ENCODE data around the gene COL1A1. TPM values are rescaled to one million over a fixed set of nuclear protein-coding genes. Genes with fewer than 3 reads are reported as not detected.

The COL1A1 gene
- total and polyA plus RNA-seq, 2 experiments from 2014 or later: 1,063 to 6,071 TPM

- Histone ChIP-seq H3K9me2 (replicated peaks; ENCODE audit: insufficient read depth) (no peaks in the 10 kb centered on the region), H3K9me3 (ENCODE audit: low read depth) (no peaks in the 10 kb centered on the region), H3K27ac (peak overlapping the region; percentile 77), H3K79me2 (no peaks in the 10 kb centered on the region), H3K4me3 (no peak overlapping the region), H2AFZ (no peak overlapping the region), H3K36me3 (replicated peaks; ENCODE audit: insufficient read depth, low read depth) (no peaks in the 10 kb centered on the region), H3K27me3 (no peaks in the 10 kb centered on the region), H3K4me1 (ENCODE audit: insufficient read depth) (peaks cover 40% of the 10 kb centered on the region), H3K4me2 (peak overlapping the region; percentile 9), H4K20me1 (ENCODE audit: insufficient read depth, poor library complexity, severe bottlenecking) (no peaks in the 10 kb centered on the region)
- no peak for TF ChIP-seq EZH2phosphoT487 (IDR thresholded peaks at IDR 0.05; ENCODE audit: low read depth, severe bottlenecking, unreplicated experiment)
- 78% methylated on average over 9 of the region's 9 CpGs for WGBS (ENCODE audit: low lambda C conversion rate, missing lambda C conversion rate)
- DNase-seq (ENCODE audit: low spot score): peak; percentile 55
These were observed 19.9 kb upstream of the COL1A1 start for GRCh38 chr17:50221266-50221863.

GRCh38 chr17:50220811-50221210, 19.4 kb upstream of the COL1A1 start:
- Histone ChIP-seq H3K36me3 (replicated peaks; ENCODE audit: insufficient read depth, low read depth) (no peaks in the 10 kb centered on the region), H3K9me3 (ENCODE audit: low read depth) (no peaks in the 10 kb centered on the region), H4K20me1 (ENCODE audit: insufficient read depth, poor library complexity, severe bottlenecking) (no peaks in the 10 kb centered on the region), H3K27ac (peak overlapping the region; percentile 77), H2AFZ (no peak overlapping the region), H3K79me2 (no peaks in the 10 kb centered on the region), H3K4me2 (peak overlapping the region; percentile 9), H3K9me2 (replicated peaks; ENCODE audit: insufficient read depth) (no peaks in the 10 kb centered on the region), H3K4me3 (no peak overlapping the region), H3K27me3 (no peaks in the 10 kb centered on the region), H3K4me1 (ENCODE audit: insufficient read depth) (peaks cover 40% of the 10 kb centered on the region)
- 88% methylated on average over 5 of the region's 15 CpGs for WGBS (ENCODE audit: low lambda C conversion rate, missing lambda C conversion rate)
- DNase-seq (ENCODE audit: low spot score): no peak
- no peak for TF ChIP-seq EZH2 (IDR thresholded peaks at IDR 0.05; ENCODE audit: borderline replicate concordance)
- TF ChIP-seq EZH2phosphoT487 (IDR thresholded peaks at IDR 0.05; ENCODE audit: low read depth, severe bottlenecking, unreplicated experiment): no peak
- TF ChIP-seq CTCF (IDR thresholded peaks at IDR 0.05; ENCODE audit: poor library complexity): no peak

- WGBS (ENCODE audit: low lambda C conversion rate, missing lambda C conversion rate): 17% methylated on average over 4 of the region's 4 CpGs
- Histone ChIP-seq H3K4me2 (peak overlapping the region; percentile 53), H3K27ac (peak overlapping the region; percentile 77), H3K79me2 (no peaks in the 10 kb centered on the region), H2AFZ (no peak overlapping the region), H3K9me2 (replicated peaks; ENCODE audit: insufficient read depth) (no peaks in the 10 kb centered on the region), H3K9me3 (ENCODE audit: low read depth) (no peaks in the 10 kb centered on the region), H3K27me3 (no peaks in the 10 kb centered on the region), H3K4me1 (ENCODE audit: insufficient read depth) (peaks cover 40% of the 10 kb centered on the region), H3K36me3 (replicated peaks; ENCODE audit: insufficient read depth, low read depth) (no peaks in the 10 kb centered on the region), H4K20me1 (ENCODE audit: insufficient read depth, poor library complexity, severe bottlenecking) (no peaks in the 10 kb centered on the region), H3K4me3 (no peak overlapping the region)
- TF ChIP-seq CTCF (IDR thresholded peaks at IDR 0.05; ENCODE audit: poor library complexity) (no peak), EZH2phosphoT487 (IDR thresholded peaks at IDR 0.05; ENCODE audit: low read depth, severe bottlenecking, unreplicated experiment) (no peak), EZH2 (IDR thresholded peaks at IDR 0.05; ENCODE audit: borderline replicate concordance) (no peak)
- peak; percentile 61 for DNase-seq (ENCODE audit: low spot score)
These were observed 18.6 kb upstream of the COL1A1 start for GRCh38 chr17:50219939-50220465.

GRCh38 chr17:50219342-50219741, 17.9 kb upstream of the COL1A1 start:
- no peaks in the 10 kb centered on the region for H3K9me2 ChIP-seq (replicated peaks; ENCODE audit: insufficient read depth)
- H3K4me3 ChIP-seq: no peak overlapping the region
- peak overlapping the region; percentile 53 for H3K4me2 ChIP-seq
- no peaks in the 10 kb centered on the region for H3K36me3 ChIP-seq (replicated peaks; ENCODE audit: insufficient read depth, low read depth)
- H3K4me1 ChIP-seq (ENCODE audit: insufficient read depth): peaks cover 43% of the 10 kb centered on the region
- TF ChIP-seq EZH2phosphoT487 (IDR thresholded peaks at IDR 0.05; ENCODE audit: low read depth, severe bottlenecking, unreplicated experiment) (no peak), EZH2 (IDR thresholded peaks at IDR 0.05; ENCODE audit: borderline replicate concordance) (no peak), CTCF (IDR thresholded peaks at IDR 0.05; ENCODE audit: poor library complexity) (no peak)
- H2AFZ ChIP-seq: no peak overlapping the region
- 37% methylated on average over 5 of the region's 5 CpGs for WGBS (ENCODE audit: low lambda C conversion rate, missing lambda C conversion rate)
- peak; percentile 23 for DNase-seq (ENCODE audit: low spot score)
- H3K9me3 ChIP-seq (ENCODE audit: low read depth): no peaks in the 10 kb centered on the region
- peak overlapping the region; percentile 77 for H3K27ac ChIP-seq
- no peaks in the 10 kb centered on the region for H4K20me1 ChIP-seq (ENCODE audit: insufficient read depth, poor library complexity, severe bottlenecking)
- H3K79me2 ChIP-seq: no peaks in the 10 kb centered on the region
- no peaks in the 10 kb centered on the region for H3K27me3 ChIP-seq

Data from hepatocyte (in vitro differentiated cells).